Glomerular endothelial cell (primary cell): Measurements from ENCODE around the gene VPS45. TPM values are rescaled to one million over a fixed set of nuclear protein-coding genes. Genes with fewer than 3 reads are reported as not detected.
"Not testable (repeated sequence)": the region's sequence is repeated elsewhere in the genome, so short reads cannot be mapped to it uniquely, and the experiment has no call there.

Experiments
- DNase-seq: peaks from one replicate; pipeline ENCODE4 v3.0.0-alpha.2; 2011; ENCODE audit warnings: low read depth, low spot score; ENCODE audit errors: extremely low read depth
- total RNA-seq: library from RNA; depleted of rRNA; stranded (reverse); fragments of >200 nt; gene quantifications from 2 replicates; pipeline ENCODE4 v1.2.3, GENCODE V29; 2015

VPS45 gene, protein sequence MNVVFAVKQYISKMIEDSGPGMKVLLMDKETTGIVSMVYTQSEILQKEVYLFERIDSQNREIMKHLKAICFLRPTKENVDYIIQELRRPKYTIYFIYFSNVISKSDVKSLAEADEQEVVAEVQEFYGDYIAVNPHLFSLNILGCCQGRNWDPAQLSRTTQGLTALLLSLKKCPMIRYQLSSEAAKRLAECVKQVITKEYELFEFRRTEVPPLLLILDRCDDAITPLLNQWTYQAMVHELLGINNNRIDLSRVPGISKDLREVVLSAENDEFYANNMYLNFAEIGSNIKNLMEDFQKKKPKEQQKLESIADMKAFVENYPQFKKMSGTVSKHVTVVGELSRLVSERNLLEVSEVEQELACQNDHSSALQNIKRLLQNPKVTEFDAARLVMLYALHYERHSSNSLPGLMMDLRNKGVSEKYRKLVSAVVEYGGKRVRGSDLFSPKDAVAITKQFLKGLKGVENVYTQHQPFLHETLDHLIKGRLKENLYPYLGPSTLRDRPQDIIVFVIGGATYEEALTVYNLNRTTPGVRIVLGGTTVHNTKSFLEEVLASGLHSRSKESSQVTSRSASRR
- 25.1 and 25.7 TPM in 2 replicates for total RNA-seq

DNA sequence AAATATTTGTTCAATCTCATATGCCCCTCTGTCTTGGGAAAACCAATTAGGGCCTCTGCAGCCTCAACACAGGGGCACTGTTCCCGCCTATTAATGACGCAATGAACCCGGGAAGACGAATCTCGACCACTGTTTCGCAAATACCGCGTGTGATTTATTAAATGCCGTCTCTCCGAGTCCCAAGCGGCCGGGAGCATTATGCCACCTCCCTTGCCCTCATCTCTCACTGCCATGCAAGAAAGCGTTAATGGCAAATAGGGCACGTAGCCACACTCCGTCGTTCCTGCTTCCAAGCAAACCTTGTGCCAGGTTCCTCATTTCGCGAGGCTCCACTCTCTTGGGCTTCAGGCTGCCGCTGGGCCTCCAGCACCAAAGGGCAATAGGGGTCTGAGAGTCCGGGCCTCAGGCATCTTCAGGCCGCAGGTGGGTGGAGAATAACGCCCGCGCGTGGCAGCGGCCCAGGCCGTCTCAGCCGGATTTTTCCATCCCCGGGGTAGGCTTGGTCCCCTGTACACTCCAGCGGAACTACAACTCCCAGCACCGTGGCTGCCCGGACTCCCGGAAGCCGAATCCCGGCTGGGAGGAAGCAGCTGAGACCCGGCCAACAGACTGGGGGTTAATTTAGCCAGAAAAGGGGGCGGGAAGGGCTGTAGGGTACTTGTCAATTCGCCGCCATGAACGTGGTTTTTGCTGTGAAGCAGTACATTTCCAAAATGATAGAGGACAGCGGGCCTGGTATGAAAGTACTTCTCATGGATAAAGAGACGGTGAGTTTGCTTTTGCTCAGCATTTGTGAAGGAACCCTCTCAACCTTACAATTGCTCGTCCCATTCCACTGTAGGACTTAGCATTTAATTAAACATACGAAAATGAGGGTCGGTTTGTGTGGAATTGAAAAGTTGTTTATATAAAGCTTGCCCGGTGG lies at the start of gene VPS45:
TSS of gene VPS45 (plus strand) at position 593 of the 925 bp plus-strand sequence. CDS start at position 675, 82 bp downstream.
- DNase-seq = no peak

DNA sequence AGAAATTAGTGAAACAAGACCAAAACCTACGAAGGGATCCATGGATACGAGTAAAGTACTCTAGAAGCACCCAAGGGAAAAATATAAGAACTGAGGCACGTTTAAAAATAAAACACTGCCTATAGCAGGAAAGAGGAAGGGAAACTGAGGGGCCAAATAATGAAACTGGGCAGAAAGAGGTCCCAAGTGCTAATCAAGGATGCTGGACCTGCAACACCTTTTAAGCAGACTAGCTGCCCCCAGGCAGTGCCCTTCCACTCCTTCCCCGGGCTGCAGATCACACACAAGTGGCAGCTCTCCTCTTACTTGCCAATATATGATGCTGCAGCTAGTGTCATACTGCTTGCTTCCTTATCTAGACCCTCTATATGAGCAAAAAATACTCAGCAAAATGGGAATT lies 49.4 kb upstream of the VPS45 start:
- no peak for DNase-seq

DNA sequence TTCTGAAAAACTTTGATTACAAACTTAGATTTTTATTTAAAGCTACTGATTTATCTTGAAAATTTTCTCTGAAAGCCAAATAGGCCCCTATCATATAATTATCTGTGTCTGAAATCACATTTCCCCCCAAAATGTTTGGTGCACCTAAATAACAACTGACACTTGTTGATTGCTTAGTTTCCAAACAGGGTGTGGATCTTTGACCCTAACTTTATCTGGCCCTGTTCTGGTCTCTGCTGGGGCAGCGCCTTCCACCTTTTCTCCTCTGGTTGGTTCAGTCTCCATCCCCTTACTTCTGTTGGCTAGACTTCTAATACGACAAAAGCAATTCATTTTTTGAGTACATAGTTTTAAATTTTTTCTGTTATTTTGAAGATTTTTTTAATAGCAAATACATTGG lies 46.9 kb upstream of the VPS45 start:
- DNase-seq = no peak

DNA sequence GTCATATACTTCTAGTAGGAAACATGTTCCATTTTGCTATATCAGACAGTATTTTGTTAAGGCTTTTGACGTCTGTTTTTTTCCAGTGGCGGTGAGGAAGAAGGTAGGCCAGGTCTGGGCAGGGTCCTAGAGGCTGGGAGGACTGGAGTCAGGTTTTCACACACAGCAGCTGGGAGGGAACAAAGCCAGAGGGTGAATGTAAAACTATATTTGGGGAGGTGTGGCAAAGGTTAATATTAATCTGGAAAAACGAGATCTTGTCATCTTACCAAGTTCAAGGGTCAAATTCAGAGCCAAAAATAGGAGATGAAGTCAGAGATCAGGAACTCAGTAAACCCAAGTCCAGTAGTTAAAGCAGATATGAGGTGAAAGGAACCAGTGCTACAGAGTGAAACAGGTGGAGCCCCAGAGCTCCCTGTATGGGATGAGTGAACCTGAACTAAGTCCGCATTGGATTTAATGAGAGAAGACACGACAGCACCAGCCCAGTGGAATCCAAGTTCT lies 46.3 kb upstream of the VPS45 start:
- no peak for DNase-seq

DNA sequence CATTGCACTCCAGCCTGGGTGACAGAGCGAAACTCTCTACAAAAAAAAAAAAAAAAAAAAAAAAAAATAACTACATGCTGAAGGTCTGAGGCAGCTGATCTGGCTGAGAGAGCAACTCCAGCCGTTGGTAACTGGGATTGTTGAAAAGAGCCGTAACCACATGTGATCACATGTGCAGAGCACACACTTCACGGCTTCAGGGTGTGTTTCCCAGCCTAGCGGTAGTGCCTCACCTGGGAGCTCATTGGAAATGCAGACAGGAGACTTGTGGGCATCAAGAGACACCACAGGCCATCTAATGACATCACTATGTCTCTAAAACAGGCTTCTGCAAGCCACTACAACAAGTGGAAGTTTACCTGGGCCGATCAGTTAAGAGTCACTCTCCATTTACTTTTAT lies 45.2 kb upstream of the VPS45 start:
- DNase-seq = no peak

DNA sequence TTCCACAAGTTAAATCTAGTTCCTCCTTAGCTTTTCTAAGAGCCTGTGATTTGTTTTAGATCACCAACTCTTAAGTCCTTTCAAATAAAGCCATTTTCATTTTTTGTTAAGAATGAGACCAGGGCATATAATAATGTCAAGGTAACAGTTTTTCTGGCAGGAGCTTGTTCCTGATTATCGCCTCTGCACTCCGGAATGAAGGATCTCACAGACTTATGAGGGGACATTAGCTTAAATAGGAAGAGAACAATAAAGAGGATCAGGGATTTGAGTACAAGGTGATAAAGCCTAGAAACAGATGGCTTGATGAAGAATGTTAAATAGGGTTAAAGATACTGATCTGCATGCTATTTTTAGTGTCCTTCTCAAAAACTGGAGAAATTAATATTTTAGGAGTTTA lies 43.4 kb upstream of the VPS45 start:
- DNase-seq = no peak

DNA sequence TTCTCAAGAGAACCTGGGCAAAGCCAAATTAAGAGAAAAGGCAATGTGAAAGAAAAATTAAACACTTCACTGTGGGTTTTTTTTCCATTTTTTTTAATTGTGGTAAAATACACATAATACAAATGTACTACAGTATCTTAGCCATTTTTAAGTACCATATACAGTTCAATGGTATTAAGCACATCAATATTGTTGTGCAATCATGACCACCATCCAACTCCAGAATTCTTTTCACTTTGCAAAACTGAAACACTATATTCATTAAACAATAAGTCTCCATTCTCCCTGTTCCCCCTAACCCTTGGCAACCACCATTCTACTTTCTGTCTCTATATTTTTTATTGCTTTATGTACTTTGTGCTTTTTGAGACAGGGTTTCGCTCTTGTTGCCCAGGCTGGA lies 39.3 kb upstream of the VPS45 start:
- no peak for DNase-seq

DNA sequence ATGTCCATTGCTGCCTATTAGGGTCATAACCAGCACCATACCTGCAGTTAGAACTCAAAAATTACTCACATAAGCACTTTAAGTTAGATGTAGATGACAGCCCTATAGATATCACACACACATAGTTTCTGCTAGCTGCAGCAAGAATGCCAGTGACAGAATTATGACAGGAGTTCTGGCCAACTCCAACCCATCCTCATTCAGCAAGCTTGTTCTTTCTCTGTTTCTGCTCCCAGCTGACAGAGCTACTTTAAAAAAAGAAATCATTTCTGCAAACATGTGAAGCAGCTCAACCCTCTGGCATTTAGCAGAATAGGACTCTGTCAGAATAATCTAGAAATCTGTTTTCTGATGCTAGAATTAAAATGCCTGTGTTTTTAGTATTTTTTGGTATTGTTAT lies 33.2 kb upstream of the VPS45 start:
- DNase-seq = no peak

DNA sequence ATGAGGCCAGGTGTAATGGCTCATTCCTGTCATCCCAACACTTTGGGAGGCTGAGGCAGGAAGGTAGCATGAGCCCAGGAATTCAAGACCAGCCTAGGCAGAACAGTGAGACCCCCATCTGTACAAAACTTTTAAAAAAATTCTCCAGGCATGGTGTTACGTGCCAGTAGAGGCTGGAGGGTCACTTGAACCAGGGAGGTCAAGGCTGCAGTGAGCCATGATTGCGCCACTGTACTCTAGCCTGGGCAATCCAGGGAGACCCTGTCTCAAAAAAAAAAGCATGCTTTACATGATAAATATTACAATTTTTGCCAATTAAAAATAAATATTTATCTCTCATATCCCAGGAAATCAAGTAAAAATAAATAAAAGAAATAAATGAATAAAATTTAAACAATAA lies 17.6 kb upstream of the VPS45 start:
- DNase-seq = no peak

DNA sequence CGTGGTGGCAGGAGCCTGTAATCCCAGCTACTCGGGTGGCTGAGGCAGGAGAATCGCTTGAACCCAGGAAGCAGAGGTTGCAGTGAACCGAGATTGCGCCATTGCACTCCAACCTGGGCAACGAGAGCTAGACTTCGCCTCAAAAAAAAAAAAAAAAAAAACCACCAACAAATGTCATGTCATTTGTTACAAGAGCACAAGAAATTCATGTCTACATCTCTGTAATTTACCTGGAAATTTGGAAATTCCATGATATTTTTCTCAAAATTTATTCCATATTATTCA lies 16.5 kb upstream of the VPS45 start:
- no peak for DNase-seq

DNA sequence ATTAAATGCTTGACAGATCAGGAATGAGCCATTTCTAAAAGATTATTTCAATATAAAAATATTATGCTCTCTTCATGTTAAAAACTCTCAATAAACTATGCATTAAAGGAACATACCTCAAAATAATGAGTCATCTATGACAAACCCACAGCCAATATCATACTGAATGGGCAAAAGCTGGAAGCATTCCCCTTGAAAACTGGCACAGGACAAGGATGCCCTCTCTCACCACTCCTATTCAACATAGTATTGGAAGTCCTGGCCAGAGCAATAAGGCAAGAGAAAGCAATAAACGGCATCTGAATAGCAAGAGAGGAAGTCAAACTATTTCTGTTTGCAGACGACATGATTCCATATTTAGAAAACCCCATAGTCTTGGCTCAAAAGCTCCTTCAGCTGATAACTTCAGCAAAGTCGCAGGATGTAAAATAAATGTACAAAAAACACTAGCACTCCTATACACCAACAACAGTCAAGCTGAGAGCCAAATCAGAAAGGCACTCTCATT lies 15.6 kb upstream of the VPS45 start:
- not testable (repeated sequence) for DNase-seq

DNA sequence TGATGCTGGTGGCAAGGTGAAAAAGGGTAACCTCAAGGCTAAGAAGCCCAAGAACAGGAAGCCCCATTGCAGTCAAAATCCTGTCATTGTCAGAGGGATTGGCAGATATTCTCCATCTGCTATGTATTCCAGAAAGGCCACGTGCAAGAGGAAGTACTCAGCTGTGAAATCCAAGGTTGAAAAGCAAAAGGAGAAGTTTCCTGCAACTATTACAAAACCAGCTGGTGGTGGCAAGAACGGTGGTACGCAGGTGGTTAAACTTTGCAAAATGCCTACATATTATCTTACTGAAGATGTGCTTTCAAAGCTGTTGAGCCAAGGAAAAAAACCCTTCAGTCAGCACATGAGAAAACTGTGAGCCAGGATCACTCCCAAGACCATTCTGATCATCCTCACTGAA lies 13.7 kb upstream of the VPS45 start:
- DNase-seq = no peak

DNA sequence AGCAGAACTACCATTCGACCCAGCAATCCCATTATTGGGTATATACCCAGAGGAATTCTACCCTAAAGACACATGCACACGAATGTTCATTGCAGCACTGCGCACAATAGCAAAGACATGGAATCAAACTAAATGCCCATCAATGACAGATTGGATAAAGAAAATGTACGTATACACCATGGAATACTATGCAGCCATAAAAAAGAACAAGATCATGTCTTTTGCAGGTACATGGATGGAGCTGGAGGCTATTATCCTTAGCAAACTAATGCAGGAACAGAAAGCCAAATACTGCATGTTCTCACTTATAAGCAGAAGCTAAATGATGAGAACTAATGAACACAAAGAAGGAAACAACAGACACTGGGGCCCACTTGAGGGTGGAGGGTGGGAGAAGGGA lies 12.1 kb upstream of the VPS45 start:
- DNase-seq = not testable (repeated sequence)

DNA sequence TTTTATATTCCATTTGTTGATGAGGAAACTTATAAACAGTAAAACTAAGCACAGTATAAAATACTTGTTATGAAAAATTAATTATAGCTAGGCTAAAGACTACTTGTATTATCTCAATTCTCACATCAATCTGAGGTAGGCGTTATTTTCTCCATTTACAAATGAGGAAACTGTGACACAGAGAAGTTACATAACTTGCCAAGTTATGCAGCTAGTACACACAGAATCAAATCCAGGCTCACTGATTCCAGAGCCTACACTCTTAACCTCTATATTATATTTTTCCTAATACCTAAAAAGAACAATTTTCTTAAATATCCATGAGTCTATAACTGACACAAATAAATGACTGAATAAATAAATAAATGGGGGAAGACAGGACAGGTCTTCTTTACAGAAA lies 11.2 kb upstream of the VPS45 start:
- DNase-seq = no peak

DNA sequence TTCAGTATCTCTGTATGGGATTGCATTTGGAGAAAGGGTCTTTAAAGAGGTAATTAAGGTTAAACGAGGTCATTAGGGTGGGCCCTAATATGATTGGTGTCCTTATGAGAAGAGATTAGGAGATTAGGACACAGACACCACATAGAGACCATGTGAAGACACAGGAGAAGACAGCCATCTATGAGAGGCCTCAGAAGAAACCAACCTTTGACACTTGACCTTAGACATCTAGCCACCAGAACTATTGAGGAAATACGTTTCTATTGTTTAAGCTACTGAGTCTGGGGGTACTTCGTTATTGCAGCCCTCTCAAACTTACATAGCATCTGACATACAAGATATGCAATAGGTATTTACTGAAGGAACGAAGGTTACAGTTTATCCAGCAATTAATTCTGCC lies 7.3 kb upstream of the VPS45 start:
- no peak for DNase-seq

DNA sequence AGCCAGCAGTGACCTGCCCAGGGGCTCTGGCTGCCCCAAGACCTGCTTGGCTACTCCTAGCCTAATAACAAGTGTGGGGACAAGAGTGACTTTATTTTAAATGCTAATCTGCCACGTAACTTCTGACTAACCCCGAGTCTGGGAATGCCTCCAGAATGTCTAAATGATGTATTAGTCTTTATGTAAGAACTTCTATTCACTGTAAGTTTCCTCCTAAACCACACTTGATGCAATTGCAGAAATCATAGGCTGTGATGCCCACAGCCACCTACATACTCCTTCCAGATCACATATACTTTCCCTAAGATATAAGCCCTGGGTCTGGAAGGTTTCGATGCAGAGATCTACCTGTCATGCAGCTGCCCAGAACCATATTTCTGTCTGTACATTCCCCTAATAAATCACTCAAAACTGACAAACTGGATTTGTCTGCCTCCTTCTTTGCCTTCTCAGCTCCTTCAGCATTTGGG lies 5.9 kb upstream of the VPS45 start:
- no peak for DNase-seq

DNA sequence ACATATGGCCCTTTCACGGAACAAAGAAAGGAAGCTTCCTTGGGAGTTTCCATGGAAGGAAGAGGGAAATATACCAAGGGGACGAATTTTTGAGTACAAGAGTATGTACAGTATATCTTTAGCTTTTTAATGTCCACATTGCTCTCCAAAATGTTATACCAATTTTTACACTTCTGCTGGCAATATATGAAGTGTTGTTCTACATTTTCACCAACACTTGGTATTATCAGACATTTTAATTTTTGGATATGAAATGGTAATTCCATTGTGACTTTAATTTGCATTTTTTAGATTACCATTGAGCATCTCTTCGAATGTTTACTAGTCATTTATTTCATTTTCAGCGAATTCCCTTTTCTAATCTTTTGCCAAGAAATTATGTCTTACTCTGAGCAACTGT lies 5.5 kb upstream of the VPS45 start:
- no peak for DNase-seq

DNA sequence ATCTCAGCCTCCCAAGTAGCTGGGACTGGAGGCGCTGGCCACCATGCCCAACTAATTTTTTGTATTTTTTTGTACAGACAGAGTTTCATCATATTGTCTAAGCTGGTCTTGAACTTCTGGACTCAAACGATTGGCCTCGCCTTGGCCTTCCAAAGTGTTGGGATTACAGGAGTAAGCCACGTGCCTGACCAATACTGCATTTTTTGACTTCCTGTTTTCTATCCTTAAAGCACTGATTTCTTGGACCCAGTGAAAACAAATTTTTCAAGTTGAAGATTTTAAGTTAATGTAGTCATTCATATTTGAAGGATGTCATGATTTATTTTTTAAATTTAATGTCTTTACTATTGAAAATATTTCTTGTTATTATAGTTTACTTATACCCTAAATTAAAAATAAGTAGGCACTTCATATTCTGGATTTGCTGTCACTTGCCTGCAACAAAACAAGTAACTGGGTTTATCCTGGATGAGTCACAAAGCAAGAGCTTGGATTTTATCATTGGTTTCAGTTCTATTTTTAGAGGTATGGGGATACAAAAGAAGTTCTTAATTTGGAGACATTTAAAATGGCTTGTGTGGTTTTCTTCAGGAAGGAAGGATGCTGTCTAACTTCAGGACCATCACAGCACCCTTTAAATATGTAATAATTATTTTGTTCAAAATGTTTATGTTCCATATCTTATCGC lies 2.2 kb upstream of the VPS45 start:
- no peak for DNase-seq

DNA sequence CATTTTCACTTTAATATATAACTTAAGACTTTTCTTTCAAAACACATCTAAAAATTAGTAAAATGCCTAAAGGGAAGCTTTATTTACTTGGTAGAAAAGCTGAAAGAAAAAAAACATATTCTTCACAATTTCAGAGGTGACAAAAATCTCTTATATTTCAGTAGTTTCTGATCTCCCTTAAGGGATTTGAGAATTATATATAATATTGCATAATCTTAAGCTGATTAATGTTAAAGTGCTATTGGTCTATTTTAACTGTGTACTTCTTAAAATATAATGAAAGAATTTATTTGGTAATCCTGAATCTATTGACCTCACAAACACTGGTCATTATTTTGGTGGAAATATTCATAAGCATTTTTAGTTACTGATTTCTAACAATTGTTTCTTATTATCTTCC lies 1.2 kb upstream of the VPS45 start:
- DNase-seq = no peak

DNA sequence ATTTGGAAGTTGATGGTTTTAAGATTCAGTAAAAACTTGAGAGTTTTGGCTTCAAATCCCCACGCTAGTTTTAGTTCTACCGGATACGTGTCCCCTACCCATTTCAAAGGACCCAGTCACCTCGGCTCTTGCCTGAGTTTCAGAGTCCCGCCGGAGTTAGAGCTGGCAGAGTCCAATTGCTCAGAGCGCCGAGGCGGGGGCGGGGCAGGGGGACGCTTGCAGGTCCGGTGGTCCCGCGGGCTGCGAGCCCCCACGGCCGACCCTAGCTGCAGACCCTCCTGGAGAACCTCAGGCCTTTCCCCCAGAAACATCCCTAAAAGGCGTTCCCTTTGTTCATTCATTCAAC lies 765 bp upstream of the VPS45 start:
- no peak for DNase-seq

DNA sequence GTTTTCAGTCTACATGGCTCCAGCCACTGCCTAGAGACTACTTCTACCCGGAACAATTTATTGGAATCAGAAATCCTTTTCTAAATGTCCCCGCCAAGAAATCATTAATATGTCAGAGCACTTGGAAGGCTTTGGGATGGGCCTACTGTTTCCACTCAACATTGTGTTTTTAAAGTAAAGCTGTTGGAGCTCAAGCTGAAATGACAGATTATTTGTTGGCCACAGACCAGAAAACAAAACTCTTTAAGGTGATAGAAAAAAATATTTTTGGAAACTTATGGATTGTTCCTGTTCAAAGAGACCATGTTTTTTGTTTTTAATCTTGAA lies 496 bp downstream of the VPS45 start:
- no peak for DNase-seq
